Erythroblast (primary cell): Measurements from ENCODE around the gene TMC8.

Experiments
- GATA1 ChIP-seq: IDR thresholded peaks from 2 replicates; pipeline ENCODE4 v1.6.1; 2011; ENCODE audit warnings: low read depth, mild to moderate bottlenecking, control low read depth, low read length, moderate library complexity
- POLR2A ChIP-seq: IDR thresholded peaks from 2 replicates; pipeline ENCODE4 v1.6.1; 2011; ENCODE audit warnings: mild to moderate bottlenecking, low read length

- TF ChIP-seq POLR2A (no peak), GATA1 (no peak)
Observed at GRCh38 chr17:78107457-78107856, 23.1 kb upstream of the TMC8 start.
